Activated CD4-positive, alpha-beta T cell treated with anti-CD3 and anti-CD28 coated beads, Interleukin-2, amount 50 U/mL, for 1 hour (primary cell): ENCODE data around the gene CATSPERD.
"Not testable (repeated sequence)": the region's sequence is repeated elsewhere in the genome, so short reads cannot be mapped to it uniquely, and the experiment has no call there.

Source experiments
- DNase-seq: peaks from one replicate; pipeline ENCODE4 v3.0.0-alpha.2; 2020

CATSPERD gene

DNA sequence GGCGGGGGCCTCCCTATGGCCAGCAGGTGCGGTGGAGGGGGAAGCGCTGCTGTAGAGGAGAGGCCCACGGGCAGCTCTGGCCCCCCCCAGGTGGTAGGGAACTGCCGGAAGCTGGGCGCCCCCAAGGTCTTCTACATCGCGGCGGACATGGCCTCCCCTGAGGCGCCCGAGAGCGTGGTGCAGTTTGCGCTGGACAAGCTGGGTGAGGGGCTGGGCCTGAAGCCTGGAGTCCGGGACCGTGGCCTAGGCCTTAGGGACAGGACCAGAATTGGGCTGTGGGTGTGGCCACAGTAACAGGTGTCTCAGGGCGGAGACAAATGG lies 34.2 kb upstream of the CATSPERD start:
- DNase-seq = no peak

DNA sequence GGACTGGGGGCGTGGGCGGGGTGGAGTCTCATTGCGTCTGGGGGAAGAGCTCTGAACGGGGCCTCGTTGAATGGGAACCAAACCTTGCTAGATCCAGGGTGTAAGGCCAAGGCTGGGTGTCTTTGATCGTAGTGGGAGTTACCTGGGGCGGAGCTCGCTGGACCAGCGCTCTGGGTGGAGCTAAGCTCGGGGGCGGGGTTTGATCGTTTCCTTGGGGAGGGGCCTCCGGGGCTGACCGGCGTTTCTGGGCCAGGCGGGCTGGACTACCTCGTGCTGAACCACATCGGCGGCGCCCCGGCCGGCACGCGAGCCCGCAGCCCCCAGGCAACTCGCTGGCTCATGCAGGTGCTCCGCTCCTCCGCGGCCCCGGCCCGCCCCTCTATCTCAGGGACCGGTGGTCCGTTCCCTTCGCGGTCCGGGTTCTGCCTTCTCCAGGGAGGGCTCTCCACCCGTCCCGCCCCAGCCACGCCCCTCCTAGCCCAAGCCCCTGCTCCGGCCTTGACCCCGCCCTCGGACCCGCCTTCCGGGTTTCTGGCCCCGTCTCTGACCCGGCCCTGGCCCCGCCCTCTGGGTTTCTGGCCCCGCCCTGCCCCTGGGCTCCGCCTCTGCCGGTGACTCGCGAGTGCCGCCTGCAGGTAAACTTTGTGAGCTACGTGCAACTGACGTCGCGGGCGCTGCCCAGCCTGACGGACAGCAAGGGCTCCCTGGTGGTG lies 33.6 kb upstream of the CATSPERD start:
- peak; percentile 92 for DNase-seq

- DNase-seq = no peak
These were observed 32.9 kb upstream of the CATSPERD start for GRCh38 chr19:5687360-5688198.

- DNase-seq = not testable (repeated sequence)
These were observed 32.1 kb upstream of the CATSPERD start for GRCh38 chr19:5688262-5688881.

GRCh38 chr19:5690125-5690954 lies 30.1 kb upstream of the CATSPERD start, which contains the start of gene RPL36:
TSS of gene RPL36 (plus strand) at chr19:5690295. CDS start at chr19:5690508, 213 bp downstream.
- DNase-seq = peak; percentile 99

DNA sequence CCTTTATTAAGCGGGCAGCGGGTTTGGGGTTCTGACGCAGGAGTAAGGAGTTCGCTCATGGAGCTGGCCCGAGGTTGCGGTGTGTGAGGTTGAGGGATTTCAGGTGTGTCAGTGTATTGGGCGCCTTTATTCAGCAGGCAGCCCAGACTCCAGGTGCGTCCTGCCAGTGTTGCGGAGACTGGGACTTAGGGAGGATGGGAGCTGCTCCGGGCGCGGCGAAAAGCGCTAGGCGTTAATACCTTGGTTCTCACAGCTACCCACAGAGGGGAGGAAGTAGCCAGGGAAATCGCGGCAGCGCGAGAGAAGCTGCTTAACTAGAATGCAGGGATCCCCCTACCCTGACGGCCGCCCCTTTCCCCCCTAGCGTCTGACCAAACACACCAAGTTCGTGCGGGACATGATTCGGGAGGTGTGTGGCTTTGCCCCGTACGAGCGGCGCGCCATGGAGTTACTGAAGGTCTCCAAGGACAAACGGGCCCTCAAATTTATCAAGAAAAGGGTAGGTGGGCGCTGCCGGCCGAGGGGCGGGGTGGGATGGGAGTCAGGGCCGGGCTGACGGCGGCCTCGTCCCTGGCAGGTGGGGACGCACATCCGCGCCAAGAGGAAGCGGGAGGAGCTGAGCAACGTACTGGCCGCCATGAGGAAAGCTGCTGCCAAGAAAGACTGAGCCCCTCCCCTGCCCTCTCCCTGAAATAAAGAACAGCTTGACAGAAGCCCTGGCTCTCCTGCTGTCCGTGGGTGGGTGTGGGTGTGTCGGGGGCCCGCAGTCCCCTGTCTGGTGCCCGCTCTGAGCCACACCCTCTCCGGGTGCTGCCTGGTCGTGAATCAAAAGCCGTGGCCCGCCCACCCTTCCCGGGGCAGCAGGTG lies 29.2 kb upstream of the CATSPERD start:
- peak; percentile 28 for DNase-seq

DNA sequence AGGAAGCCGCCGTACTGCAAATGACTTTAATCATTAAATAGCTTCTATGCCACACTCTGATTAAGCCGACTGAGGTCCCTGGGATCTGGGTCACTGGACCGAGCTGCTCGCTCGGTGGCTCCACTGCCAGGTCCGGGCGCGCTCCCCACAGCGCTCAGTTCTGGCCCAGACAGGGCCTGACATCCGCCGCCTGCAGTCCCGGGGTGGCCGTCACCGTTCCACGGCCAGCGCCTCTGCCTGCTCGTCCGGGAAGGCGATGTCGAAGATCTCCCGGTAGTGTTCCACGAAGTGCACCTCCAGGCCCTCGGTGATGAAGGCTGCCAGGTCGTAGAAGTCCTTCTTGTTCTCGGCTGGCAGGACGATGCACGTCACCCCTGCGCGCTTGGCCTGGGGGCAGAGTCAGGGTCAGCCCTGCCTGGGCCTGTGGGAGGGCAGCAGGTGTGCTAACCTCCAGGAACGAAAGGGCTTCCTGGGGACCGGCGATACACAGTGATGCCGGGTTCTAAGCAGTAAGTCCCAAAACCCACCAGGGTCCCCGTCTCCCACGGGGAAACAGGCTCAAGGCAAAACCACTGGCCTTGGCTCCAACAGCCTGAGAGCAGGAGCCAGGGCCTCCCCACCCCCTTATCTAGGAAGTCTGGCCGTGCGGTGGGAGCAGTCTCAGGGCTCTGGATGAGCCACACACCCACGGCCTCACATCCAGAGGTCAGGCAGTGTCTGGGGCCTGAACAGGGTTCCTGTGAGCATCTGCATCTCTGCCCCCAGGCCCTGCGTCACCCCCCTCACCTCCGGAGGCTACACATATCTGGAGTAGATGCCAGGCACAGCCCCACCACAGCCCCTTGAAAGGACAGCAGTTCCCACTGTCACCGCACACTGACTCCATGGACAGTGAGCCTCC lies 28.4 kb upstream of the CATSPERD start:
- no peak for DNase-seq

DNA sequence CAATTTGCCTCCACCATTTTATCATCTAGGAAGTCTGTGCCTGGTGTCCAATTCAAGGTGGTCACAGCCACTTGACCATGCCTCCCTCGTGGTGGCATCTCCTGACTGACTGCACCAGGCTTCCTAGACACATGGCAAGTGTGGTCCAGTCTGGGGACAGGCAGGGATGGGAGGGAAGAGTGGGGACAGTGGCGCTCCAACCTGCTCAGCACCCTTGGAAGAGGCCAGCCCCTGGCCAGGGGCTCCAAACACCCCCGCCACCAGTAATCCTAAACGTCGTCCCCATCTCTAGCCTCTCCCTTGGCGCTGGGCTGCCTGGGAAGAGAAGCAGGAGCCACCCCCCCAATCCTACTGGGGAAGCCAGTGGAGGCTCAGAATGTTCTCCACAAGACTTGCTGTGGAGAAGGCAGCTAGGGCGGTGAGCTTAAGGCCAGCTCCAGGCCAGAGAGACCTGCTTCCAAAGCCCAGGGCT lies 27.7 kb upstream of the CATSPERD start:
- DNase-seq = no peak

- DNase-seq = no peak
These were observed 27.0 kb upstream of the CATSPERD start for GRCh38 chr19:5693195-5694166.

- DNase-seq = no peak
These were observed 26.1 kb upstream of the CATSPERD start for GRCh38 chr19:5694167-5694955.

- DNase-seq = no peak
These were observed 25.3 kb upstream of the CATSPERD start for GRCh38 chr19:5694956-5695648.

DNA sequence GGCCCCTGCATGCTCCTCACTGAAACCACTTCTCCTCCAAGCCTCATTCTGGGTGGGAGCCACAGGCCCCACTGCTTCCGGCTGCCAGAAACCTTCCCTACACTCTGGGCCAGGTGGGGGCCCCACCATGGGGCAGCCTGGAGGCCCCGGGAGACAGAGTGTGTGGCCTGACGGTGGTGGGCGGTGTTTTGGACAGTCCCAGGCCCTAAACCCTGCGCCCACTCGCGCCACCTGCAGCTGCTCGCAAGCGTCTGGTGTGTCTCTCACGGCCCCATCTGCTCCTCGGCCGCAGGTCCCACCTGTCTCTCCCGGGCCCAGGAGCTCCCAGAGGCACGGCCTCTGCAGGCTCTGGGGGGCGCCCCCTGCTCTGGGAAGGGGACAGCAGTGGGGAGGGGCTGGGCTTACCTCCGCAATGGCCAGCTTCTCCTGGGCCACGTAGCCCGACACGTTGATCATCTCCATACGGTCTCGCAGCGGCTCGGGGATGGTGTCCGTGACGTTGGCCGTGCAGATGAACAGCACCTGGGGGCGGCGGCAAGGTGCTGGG lies 24.7 kb upstream of the CATSPERD start:
- no peak for DNase-seq

DNA sequence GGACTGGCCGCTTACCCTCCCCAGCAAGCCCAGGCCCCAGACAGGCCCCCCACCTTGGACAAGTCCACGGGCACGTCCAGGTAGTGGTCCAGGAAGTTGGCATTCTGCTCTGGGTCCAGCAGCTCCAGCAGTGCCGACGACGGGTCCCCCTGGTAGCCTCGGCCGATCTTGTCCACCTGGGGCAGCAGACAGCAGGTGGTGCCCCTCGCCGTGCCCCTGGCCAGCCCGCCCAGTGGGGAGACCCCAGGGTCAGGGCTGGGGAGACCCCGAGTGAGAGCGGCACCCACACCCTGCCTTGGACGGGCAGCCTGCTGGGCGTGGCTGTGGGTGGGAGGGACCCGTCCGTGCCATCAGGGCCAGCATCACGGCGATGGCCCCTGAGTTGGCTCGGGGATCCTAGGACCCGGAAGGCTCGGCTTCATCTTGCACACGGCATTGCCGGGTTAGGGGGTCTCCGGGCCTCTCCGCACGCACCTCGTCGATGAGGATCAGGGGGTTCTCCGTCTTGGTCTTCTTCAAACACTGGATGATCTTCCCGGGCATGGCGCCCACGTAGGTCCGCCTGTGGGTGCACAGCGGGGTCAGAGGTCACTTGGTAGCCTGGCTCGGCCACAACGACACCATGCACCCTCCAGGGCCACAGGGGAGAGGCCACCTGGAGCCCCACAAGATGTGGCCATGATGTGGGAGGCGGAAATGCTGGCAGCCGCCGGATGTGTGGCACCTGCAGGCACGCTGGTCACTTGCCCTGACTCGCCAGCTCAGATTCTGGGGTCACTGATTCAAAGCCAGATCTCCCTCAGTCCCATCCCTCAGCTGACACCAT lies 24.0 kb upstream of the CATSPERD start:
- DNase-seq = no peak

- DNase-seq = no peak
These were observed 23.2 kb upstream of the CATSPERD start for GRCh38 chr19:5697022-5697889.

DNA sequence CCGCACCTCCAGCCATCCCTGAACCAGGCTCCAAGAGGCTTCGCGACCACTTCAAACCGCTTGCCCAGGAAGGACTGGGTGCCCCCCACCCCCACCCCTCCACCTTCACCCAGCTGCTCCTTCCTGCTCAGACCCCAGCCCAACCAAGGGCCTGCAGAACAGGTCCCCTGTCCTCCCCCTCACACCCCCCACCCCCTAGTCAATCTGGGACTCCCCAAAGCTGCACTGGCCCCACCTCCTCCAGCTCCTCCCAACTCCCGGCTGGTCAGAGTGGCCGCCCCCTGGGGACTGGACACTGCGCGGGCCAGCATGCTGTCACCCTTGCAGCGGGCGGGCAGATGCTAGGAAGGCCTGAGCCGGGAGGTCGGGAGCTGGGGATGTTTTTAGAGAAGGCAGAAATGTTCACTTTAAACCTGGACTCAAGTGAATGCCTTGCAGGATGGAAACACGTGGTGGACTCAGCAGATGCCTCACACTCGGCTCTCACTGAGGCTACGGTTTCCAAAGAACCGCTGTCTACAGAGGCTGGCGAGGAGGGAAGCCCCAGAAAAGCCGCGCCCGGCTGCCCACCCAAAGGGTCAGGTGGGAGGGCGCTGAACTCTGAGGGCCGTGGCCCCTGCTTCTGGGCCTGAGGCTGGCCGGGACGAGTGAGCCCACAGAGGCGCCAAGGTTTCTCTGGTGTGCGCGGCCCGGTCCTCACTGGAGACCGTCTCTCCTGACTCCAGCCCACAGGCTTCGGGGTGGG lies 22.4 kb upstream of the CATSPERD start:
- no peak for DNase-seq
